ENCODE measurements around the gene HMCN2. TPM values are rescaled to one million over a fixed set of nuclear protein-coding genes. Genes with fewer than 3 reads are reported as not detected.

The HMCN2 gene
- total and polyA plus RNA-seq, 2 experiments from 2014 or later: 0.27 to 0.36 TPM

- H3K4me3 ChIP-seq: no peak overlapping the region
- H3K9me3 ChIP-seq (ENCODE audit: low read depth): no peaks in the 10 kb centered on the region
- no peak for DNase-seq (ENCODE audit: low read depth in 1 of 2, low spot score in 1 of 2)
- TF ChIP-seq CTCF (IDR thresholded peaks at IDR 0.05; ENCODE audit: low read depth, low read length): no peak
- H3K27me3 ChIP-seq: no peaks in the 10 kb centered on the region
- peaks cover 5% of the 10 kb centered on the region for H3K4me1 ChIP-seq (ENCODE audit: low read depth)
- H3K27ac ChIP-seq: no peak overlapping the region
- H3K36me3 ChIP-seq: no peaks in the 10 kb centered on the region
Measured at GRCh38 chr9:130321539-130321938, 56.0 kb downstream of the HMCN2 start.

DNA sequence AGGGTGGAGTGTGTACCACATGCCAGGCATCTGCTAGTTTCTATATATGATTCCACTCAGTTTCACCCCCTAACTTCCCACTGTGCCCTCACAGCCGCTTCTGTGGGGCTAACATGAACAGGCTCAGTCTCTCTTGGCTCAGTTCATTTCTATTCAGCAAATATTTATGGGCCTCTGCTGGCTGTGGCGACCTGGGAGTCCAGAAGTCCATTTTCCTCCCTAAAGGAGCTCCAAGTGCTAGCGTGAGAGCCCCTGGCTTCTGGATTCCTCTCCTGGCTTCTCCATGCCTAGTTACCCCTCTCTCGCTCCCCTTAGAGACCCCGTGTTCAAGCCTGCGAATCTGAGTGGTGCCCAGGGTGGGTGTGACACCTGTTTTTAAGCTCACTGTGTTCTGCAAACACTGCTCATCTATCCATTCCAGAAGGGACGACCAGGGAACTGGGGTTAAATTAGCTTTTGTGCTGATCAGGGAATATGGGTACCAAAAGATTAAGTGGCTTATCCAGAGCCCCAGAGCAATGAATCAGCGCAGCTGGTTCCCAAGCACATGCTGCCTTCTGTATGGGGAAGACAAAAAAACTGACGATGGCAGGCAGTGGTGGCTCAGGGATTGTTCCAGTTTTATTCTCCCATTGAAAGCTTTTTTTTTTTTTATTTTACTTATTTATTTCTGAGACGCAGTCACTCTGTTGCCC, 57.6 kb downstream of the HMCN2 start:
- Histone ChIP-seq H3K36me3 (no peaks in the 10 kb centered on the region), H3K4me1 (ENCODE audit: low read depth) (peaks cover 5% of the 10 kb centered on the region), H3K27ac (no peak overlapping the region), H3K4me3 (no peak overlapping the region), H3K27me3 (no peaks in the 10 kb centered on the region), H3K9me3 (ENCODE audit: low read depth) (no peaks in the 10 kb centered on the region)
- no peak for TF ChIP-seq CTCF (IDR thresholded peaks at IDR 0.05; ENCODE audit: low read depth, low read length)
- DNase-seq (ENCODE audit: low read depth in 1 of 2, low spot score in 1 of 2): no peak

DNA sequence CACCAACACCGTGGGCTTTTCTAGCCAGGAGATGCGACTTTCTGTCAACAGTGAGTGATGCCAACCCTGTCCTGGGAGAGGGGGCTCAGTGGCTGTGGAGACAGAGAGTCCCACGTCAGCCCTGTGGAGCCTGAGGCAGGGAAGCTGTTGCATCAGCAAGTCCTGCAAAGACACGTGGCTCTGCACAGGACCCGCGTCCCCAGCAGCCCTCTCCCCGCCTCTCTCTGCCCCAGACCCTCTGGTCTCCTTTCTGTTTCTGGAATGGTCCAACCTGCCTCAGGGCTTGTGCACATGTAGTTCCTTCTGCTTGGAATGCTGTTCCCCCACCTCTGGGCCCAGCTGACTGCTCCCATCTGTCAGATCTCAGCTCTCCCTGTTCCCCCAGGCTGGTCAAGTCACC, 60.4 kb downstream of the HMCN2 start:
- no peaks in the 10 kb centered on the region for H3K27me3 ChIP-seq
- no peak for TF ChIP-seq CTCF (IDR thresholded peaks at IDR 0.05; ENCODE audit: low read depth, low read length)
- H3K4me1 ChIP-seq (ENCODE audit: low read depth): peaks cover under 1% of the 10 kb centered on the region
- no peak overlapping the region for H3K4me3 ChIP-seq
- H3K9me3 ChIP-seq (ENCODE audit: low read depth): no peaks in the 10 kb centered on the region
- H3K36me3 ChIP-seq: no peaks in the 10 kb centered on the region
- no peak overlapping the region for H3K27ac ChIP-seq
- no peak for DNase-seq (ENCODE audit: low read depth in 1 of 2, low spot score in 1 of 2)

DNA sequence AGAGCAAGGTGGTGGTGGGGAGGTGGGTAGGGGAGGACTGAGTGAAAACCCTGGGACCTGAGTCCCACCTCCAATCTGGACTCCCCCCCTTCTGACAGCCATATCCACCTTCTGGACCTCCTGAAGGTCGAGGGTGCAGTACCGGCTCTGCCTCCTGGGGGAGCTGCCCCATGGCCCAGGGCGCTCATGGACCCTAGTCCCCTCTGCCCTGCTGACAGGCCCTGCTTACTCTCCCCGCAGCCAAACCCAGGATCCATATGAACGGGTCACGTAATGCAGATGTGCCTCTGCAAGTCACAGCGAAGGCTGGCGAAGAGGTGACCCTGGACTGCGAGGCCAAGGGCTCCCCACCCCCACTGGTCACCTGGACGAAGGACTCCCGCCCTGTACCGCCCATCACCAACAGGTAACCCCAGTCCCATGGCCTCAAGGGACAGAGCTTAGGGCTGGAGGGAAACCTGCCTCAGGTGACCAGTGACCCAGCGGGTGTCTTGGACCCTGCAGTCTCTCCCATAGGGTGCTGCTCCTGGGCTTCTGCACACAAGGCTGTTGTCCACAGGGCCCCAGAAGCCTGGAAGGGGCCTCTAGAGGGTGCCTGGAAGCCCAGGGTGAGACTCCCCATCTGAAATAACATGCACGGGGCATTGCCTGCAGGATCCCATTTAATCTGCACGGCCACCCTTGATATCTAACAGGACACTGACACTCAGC, 61.7 kb downstream of the HMCN2 start:
- Histone ChIP-seq H3K4me1 (ENCODE audit: low read depth) (no peaks in the 10 kb centered on the region), H3K27ac (no peak overlapping the region), H3K4me3 (no peak overlapping the region), H3K9me3 (ENCODE audit: low read depth) (no peaks in the 10 kb centered on the region), H3K36me3 (no peaks in the 10 kb centered on the region), H3K27me3 (no peaks in the 10 kb centered on the region)
- TF ChIP-seq CTCF (IDR thresholded peaks at IDR 0.05; ENCODE audit: low read depth, low read length): peak; percentile 39
- peak in 1 of 2 donors; percentile 36 for DNase-seq (ENCODE audit: low read depth in 1 of 2, low spot score in 1 of 2)

GRCh38 chr9:130327781-130328348, 62.3 kb downstream of the HMCN2 start:
- H3K27ac ChIP-seq: no peak overlapping the region
- no peak for TF ChIP-seq CTCF (IDR thresholded peaks at IDR 0.05; ENCODE audit: low read depth, low read length)

More at GRCh38 chr9:130327781-130328348, 62.3 kb downstream of the HMCN2 start:
- Histone ChIP-seq H3K4me1 (ENCODE audit: low read depth) (no peaks in the 10 kb centered on the region), H3K36me3 (no peaks in the 10 kb centered on the region), H3K27me3 (no peaks in the 10 kb centered on the region), H3K4me3 (no peak overlapping the region), H3K9me3 (ENCODE audit: low read depth) (no peaks in the 10 kb centered on the region)
- peak; percentile 14 to 35 for DNase-seq (ENCODE audit: low read depth in 1 of 2, low spot score in 1 of 2)
